ENCODE results near the gene DNLZ.

Gene DNLZ

GRCh38 chr9:136318776-136319241 lies 44.7 kb downstream of the DNLZ start:
- Histone ChIP-seq H3K27ac (ENCODE audit: low read length) (no peak overlapping the region), H4K20me1 (ENCODE audit: insufficient read depth, low read length) (no peaks in the 10 kb centered on the region), H3K36me3 (replicated peaks; ENCODE audit: low read depth, low read length) (no peaks in the 10 kb centered on the region), H3K9me3 (ENCODE audit: insufficient read depth, low read length) (peaks cover 6% of the 10 kb centered on the region; the same call in 1 of the 2 replicates), H3K27me3 (ENCODE audit: low read depth, low read length) (no peaks in the 10 kb centered on the region), H3K4me2 (ENCODE audit: low read length) (no peak overlapping the region), H3K4me1 (ENCODE audit: low read length) (no peaks in the 10 kb centered on the region), H3K4me3 (ENCODE audit: low read length) (no peak overlapping the region), H2AFZ (ENCODE audit: low read depth, low read length) (no peak overlapping the region), H3K9ac (ENCODE audit: low read length) (no peak overlapping the region), H3K79me2 (ENCODE audit: low read length) (no peaks in the 10 kb centered on the region)
- TF ChIP-seq CTCF (IDR thresholded peaks at IDR 0.05; ENCODE audit: low read depth, low read length) (no peak), EZH2phosphoT487 (IDR thresholded peaks at IDR 0.05; ENCODE audit: low read depth) (no peak)

- TF ChIP-seq CTCF (IDR thresholded peaks at IDR 0.05; ENCODE audit: low read depth, low read length) (no peak), EZH2phosphoT487 (IDR thresholded peaks at IDR 0.05; ENCODE audit: low read depth) (no peak)
- Histone ChIP-seq H3K4me3 (ENCODE audit: low read length) (no peak overlapping the region), H4K20me1 (ENCODE audit: insufficient read depth, low read length) (no peaks in the 10 kb centered on the region), H3K4me2 (ENCODE audit: low read length) (no peak overlapping the region), H3K79me2 (ENCODE audit: low read length) (no peaks in the 10 kb centered on the region), H3K9me3 (ENCODE audit: insufficient read depth, low read length) (peaks cover 6% of the 10 kb centered on the region; the same call in 1 of the 2 replicates), H3K36me3 (replicated peaks; ENCODE audit: low read depth, low read length) (no peaks in the 10 kb centered on the region), H3K27me3 (ENCODE audit: low read depth, low read length) (no peaks in the 10 kb centered on the region), H3K4me1 (ENCODE audit: low read length) (no peaks in the 10 kb centered on the region), H3K9ac (ENCODE audit: low read length) (no peak overlapping the region), H3K27ac (ENCODE audit: low read length) (no peak overlapping the region), H2AFZ (ENCODE audit: low read depth, low read length) (no peak overlapping the region)
These were observed 45.3 kb downstream of the DNLZ start for GRCh38 chr9:136318111-136318775.

GRCh38 chr9:136317695-136318094 lies 45.8 kb downstream of the DNLZ start:
- H2AFZ ChIP-seq (ENCODE audit: low read depth, low read length) = no peak overlapping the region
- H3K27ac ChIP-seq (ENCODE audit: low read length) = no peak overlapping the region
- no peaks in the 10 kb centered on the region for H3K4me1 ChIP-seq (ENCODE audit: low read length)
- H3K9ac ChIP-seq (ENCODE audit: low read length) = no peak overlapping the region
- no peaks in the 10 kb centered on the region for H3K27me3 ChIP-seq (ENCODE audit: low read depth, low read length)
- H4K20me1 ChIP-seq (ENCODE audit: insufficient read depth, low read length) = no peaks in the 10 kb centered on the region
- no peaks in the 10 kb centered on the region for H3K36me3 ChIP-seq (replicated peaks; ENCODE audit: low read depth, low read length)
- H3K79me2 ChIP-seq (ENCODE audit: low read length) = no peaks in the 10 kb centered on the region
- TF ChIP-seq EZH2phosphoT487 (IDR thresholded peaks at IDR 0.05; ENCODE audit: low read depth) (no peak), CTCF (IDR thresholded peaks at IDR 0.05; ENCODE audit: low read depth, low read length) (no peak)
- peaks cover 6% of the 10 kb centered on the region; the same call in 1 of the 2 replicates for H3K9me3 ChIP-seq (ENCODE audit: insufficient read depth, low read length)
- no peak overlapping the region for H3K4me2 ChIP-seq (ENCODE audit: low read length)
- H3K4me3 ChIP-seq (ENCODE audit: low read length) = no peak overlapping the region

DNA sequence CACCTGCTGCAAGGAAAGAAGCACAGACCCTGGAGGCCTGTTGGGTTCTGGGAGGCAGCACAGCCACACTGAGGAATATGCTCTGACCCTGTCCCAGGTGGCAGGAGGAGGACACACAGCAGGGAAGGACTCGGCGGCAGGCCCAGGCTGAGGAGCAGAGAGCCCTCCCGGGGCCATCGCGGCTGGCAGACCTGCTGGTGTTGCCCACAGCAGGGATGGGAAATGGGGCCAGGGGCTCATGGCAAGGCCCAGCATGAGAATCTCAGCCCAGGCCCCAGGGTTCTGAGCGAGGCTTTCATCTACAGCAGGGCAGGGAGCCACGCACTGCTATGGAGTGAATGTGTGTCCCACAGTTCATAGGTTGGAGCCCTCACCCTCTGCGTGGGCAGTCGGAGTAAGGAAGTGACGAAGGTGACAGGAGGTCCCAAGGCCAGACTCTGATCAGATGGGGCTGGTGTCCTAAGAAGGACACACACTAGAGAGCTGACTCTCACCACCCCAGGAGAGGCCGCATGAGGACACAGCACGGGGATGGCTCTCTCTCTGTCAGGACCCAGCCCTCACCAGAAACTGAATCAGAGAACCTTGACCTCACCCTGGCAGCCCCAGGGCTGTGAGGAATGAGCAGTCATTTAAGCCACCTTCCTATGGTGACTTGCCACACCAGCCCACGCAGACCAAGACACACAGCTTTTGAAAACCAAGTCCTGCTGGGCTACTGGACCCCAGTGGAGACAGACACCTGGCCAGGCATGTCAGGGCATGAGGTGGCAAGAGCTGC lies 46.5 kb downstream of the DNLZ start:
- Histone ChIP-seq H3K4me3 (ENCODE audit: low read length) (no peak overlapping the region), H3K36me3 (replicated peaks; ENCODE audit: low read depth, low read length) (no peaks in the 10 kb centered on the region), H3K4me2 (ENCODE audit: low read length) (no peak overlapping the region), H3K4me1 (ENCODE audit: low read length) (no peaks in the 10 kb centered on the region), H3K9ac (ENCODE audit: low read length) (no peak overlapping the region), H3K79me2 (ENCODE audit: low read length) (no peaks in the 10 kb centered on the region), H3K9me3 (ENCODE audit: insufficient read depth, low read length) (peaks cover 6% of the 10 kb centered on the region; the same call in 1 of the 2 replicates), H4K20me1 (ENCODE audit: insufficient read depth, low read length) (no peaks in the 10 kb centered on the region), H3K27ac (ENCODE audit: low read length) (no peak overlapping the region), H3K27me3 (ENCODE audit: low read depth, low read length) (no peaks in the 10 kb centered on the region), H2AFZ (ENCODE audit: low read depth, low read length) (no peak overlapping the region)
- no peak for TF ChIP-seq CTCF (IDR thresholded peaks at IDR 0.05; ENCODE audit: low read depth, low read length)
- TF ChIP-seq EZH2phosphoT487 (IDR thresholded peaks at IDR 0.05; ENCODE audit: low read depth) = no peak

All from OCI-LY3 (cell line).